Esophagus muscularis mucosa (tissue), 3 donors: ENCODE measurements around the gene CNOT1.

Source experiments
- POLR2A ChIP-seq: fragments of 450-650 bp; IDR thresholded peaks from one replicate; pipeline ENCODE4 v1.6.1; 2017; ENCODE audit warnings: antibody characterized with exemption, moderate library complexity, mild to moderate bottlenecking, low read depth
- TF ChIP-seq, protein P1 (sequence below), 3 experiments: fragments of 200-600 bp in 2 of 3; fragments of 450-650 bp in 1 of 3; sonication (generic) in 2 of 3; IDR thresholded peaks; one replicate each; pipeline ENCODE4 v1.5.1; 2017 to 2019; ENCODE audit warnings: antibody characterized with exemption in 3 of 3, mild to moderate bottlenecking in 2 of 3, moderate library complexity in 1 of 3

DNA sequence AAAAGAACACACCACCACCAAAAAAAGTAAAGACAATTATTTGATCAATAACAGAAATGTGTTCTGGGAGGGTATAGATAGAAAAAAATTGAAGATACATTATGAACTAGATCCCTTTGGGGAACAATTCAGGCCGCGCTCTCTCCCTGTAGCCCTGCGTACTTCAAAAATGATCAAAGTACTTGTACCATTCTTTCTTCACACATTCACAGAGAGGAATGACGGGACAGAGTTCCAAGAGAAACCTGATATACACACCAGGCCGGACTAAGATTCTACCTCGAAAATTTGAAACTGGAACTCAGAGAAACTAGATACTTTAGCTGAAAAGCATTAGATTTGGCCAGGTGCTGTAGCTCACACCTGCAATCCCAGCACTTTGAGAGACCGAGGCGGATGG is 50.0 kb downstream of the CNOT1 start:
- no peak for TF ChIP-seq POLR2A
- TF ChIP-seq, protein P1, sequence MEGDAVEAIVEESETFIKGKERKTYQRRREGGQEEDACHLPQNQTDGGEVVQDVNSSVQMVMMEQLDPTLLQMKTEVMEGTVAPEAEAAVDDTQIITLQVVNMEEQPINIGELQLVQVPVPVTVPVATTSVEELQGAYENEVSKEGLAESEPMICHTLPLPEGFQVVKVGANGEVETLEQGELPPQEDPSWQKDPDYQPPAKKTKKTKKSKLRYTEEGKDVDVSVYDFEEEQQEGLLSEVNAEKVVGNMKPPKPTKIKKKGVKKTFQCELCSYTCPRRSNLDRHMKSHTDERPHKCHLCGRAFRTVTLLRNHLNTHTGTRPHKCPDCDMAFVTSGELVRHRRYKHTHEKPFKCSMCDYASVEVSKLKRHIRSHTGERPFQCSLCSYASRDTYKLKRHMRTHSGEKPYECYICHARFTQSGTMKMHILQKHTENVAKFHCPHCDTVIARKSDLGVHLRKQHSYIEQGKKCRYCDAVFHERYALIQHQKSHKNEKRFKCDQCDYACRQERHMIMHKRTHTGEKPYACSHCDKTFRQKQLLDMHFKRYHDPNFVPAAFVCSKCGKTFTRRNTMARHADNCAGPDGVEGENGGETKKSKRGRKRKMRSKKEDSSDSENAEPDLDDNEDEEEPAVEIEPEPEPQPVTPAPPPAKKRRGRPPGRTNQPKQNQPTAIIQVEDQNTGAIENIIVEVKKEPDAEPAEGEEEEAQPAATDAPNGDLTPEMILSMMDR (IDR thresholded peaks at IDR 0.05), result no peak
